CD4-positive, alpha-beta T cell (primary cell): ENCODE results near the gene THOP1. TPM values are rescaled to one million over a fixed set of nuclear protein-coding genes. Genes with fewer than 3 reads are reported as not detected.

Experiments used
- ATAC-seq: fragments of 200-7000 bp; cut with Tn5 transposase; one replicate; pipeline ENCODE4 v1.10.0; 2022; ENCODE audit warnings: mild to moderate bottlenecking; ENCODE audit not compliant: poor library complexity
- CTCF ChIA-PET: fragments of 350-600 bp; sonication (Branson Sonifier 250); formaldehyde crosslinking; loops from one replicate; lab custom pipeline; 2021; ENCODE audit warnings: antibody characterized with exemption, inconsistent platforms; lab: Charles Lee
- POLR2A ChIA-PET: fragments of 350-600 bp; sonication (Branson Sonifier 250); formaldehyde crosslinking; loops from one replicate; lab custom pipeline; 2021; ENCODE audit warnings: antibody characterized with exemption, inconsistent platforms; lab: Charles Lee
- DNase-seq, 14 experiments: peaks; one replicate each; pipeline ENCODE4 v3.0.0-alpha.2; 2013 to 2020; ENCODE audit warnings: mixed read lengths in 2 of 14
- H3K27ac ChIP-seq, 2 donors: one replicate each; pipeline versions ENCODE4 v1.5.1 to v1.7.0; 2013; ENCODE audit warnings: low read length in 2 of 2, low read depth in 1 of 2, mild to moderate bottlenecking in 1 of 2
- H3K27me3 ChIP-seq, 2 experiments: 1 replicate in 1 of 2; 2 replicates in 1 of 2; pipeline versions ENCODE4 v1.6.1 to v1.7.0; 2013; ENCODE audit warnings: low read length in 2 of 2, control low read depth in 1 of 2, mild to moderate bottlenecking in 1 of 2, moderate library complexity in 1 of 2; ENCODE audit not compliant: insufficient read depth in 2 of 2, control insufficient read depth in 1 of 2
- H3K36me3 ChIP-seq: one replicate; pipeline ENCODE4 v1.6.1; 2013; ENCODE audit warnings: low read length, control low read depth; ENCODE audit not compliant: insufficient read depth
- H3K4me1 ChIP-seq: one replicate; pipeline ENCODE4 v1.6.1; 2013; ENCODE audit warnings: low read length, control low read depth; ENCODE audit not compliant: insufficient read depth
- H3K4me3 ChIP-seq: one replicate; pipeline ENCODE4 v1.5.1; 2013; ENCODE audit warnings: mild to moderate bottlenecking, low read length, moderate library complexity
- H3K9me3 ChIP-seq, 2 experiments: 1 replicate in 1 of 2; 2 replicates in 1 of 2; pipeline versions ENCODE4 v1.6.1 to v1.7.0; 2013; ENCODE audit warnings: low read length in 2 of 2, mild to moderate bottlenecking in 2 of 2, control low read depth in 1 of 2, moderate library complexity in 1 of 2; ENCODE audit not compliant: control insufficient read depth in 1 of 2, insufficient read depth in 1 of 2
- H3K27ac Mint-ChIP-seq: one replicate; pipeline ENCODE4 v1.8.0; 2020; ENCODE audit warnings: mixed read lengths
- H3K27me3 Mint-ChIP-seq: one replicate; pipeline ENCODE4 v1.8.0; 2021; ENCODE audit warnings: mixed read lengths
- H3K36me3 Mint-ChIP-seq: one replicate; pipeline ENCODE4 v1.8.0; 2021; ENCODE audit warnings: low read depth, mixed read lengths
- H3K4me1 Mint-ChIP-seq: one replicate; pipeline ENCODE4 v1.8.0; 2021; ENCODE audit warnings: low read depth, mixed read lengths
- H3K4me3 Mint-ChIP-seq: one replicate; pipeline ENCODE4 v1.8.0; 2020; ENCODE audit warnings: mild to moderate bottlenecking, mixed read lengths
- H3K9me3 Mint-ChIP-seq: one replicate; pipeline ENCODE4 v1.8.0; 2020; ENCODE audit warnings: mixed read lengths
- CTCF ChIP-seq: fragments of 200-600 bp; IDR thresholded peaks from one replicate; pipeline ENCODE4 v1.8.0; 2022; ENCODE audit warnings: antibody characterized with exemption, mild to moderate bottlenecking
- intact Hi-C, 2 experiments: fragments of 100-400 bp; cut with DNase I in 1 of 2; cut with micrococcal nuclease in 1 of 2; formaldehyde crosslinking; loops; one replicate each; pipeline versions ENCODE4 v1.15.1 to v1.9.0; 2023 to 2025; cut with DNase I, micrococcal nuclease
- total RNA-seq, 174 experiments: library from RNA in 2 of 174; stranded (reverse) in 2 of 174; gene quantifications; one replicate each; pipeline ENCODE4 v1.2.3 and lab custom pipeline; 2021 to 2026

Gene THOP1
- total RNA-seq, 2 experiments from 2014 or later, result 26.6 to 27.3 TPM

DNA sequence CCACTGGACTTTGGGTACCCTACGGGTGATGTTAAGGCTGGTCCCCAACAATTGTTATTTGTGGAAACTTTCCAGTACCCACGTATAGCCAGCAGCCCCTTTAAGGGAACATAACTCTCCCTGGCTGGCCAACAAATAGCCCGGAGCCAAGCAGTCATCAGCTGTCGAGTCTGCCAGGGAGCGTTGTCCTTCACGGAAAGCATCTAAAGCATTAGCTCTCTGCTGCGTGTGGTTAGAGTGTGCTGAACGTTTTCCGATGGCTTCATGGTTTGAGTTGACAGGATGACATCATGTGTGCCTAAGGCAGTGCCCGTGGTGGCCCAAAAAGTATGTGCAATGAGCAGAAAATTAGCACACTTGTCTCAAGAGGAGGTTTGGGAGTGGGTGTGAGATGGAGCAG lies 78.5 kb downstream of the THOP1 start:
- H3K4me1 Mint-ChIP-seq, result peaks cover 7% of the 10 kb centered on the region
- Histone ChIP-seq H3K27me3 (peaks cover 0 to 3% of the 10 kb centered on the region in 2 experiments), H3K4me1 (peaks cover 4% of the 10 kb centered on the region), H3K4me3 (no peak overlapping the region), H3K9me3 (peaks cover 0 to 19% of the 10 kb centered on the region in 2 experiments), H3K27ac (no peak overlapping the region), H3K36me3 (no peaks in the 10 kb centered on the region)
- no peak overlapping the region for H3K27ac Mint-ChIP-seq
- no peak for DNase-seq
- H3K4me3 Mint-ChIP-seq, result no peak overlapping the region
- intact Hi-C loops, result no loop called here
- peaks cover 10% of the 10 kb centered on the region for H3K27me3 Mint-ChIP-seq
- no peak for TF ChIP-seq CTCF
- CTCF ChIA-PET, result no interaction called here
- POLR2A ChIA-PET, result no interaction called here
- H3K36me3 Mint-ChIP-seq, result no peaks in the 10 kb centered on the region
- H3K9me3 Mint-ChIP-seq, result no peaks in the 10 kb centered on the region
- ATAC-seq, result no peak

Other genes with a start within 250 kb of the THOP1 start
- gene GNG7, start 82.8 kb upstream of the THOP1 start, total RNA-seq, result 1 to 10 TPM; 5.2 to 5.7 TPM
- gene DIRAS1, start 64.1 kb upstream of the THOP1 start, total RNA-seq, result not detected
- 1 to 10 TPM; 7.6 to 7.9 TPM for gene SLC39A3, start 45.5 kb upstream of the THOP1 start, total RNA-seq
- gene SGTA, start 2.2 kb upstream of the THOP1 start, total RNA-seq, result 10 to 100 TPM; 28.3 to 29.7 TPM
- gene ZNF554, start 34.4 kb downstream of the THOP1 start, total RNA-seq, result 1 to 10 TPM; 3.5 to 3.6 TPM
- 1 to 10 TPM; 2.3 to 2.4 TPM for gene ZNF555, start 56.0 kb downstream of the THOP1 start, total RNA-seq
- gene ZNF556, start 81.8 kb downstream of the THOP1 start, total RNA-seq, result not detected
- gene ZNF57, start 115.4 kb downstream of the THOP1 start, total RNA-seq, result under 1 TPM; 0.47 to 0.82 TPM
- gene ZNF77, start 159.5 kb downstream of the THOP1 start, total RNA-seq, result 1 to 10 TPM; 2.0 to 2.4 TPM
- not detected for gene TLE6, start 192.1 kb downstream of the THOP1 start, total RNA-seq
- 10 to 100 TPM; 23.9 to 25.0 TPM for gene TLE2, start 243.8 kb downstream of the THOP1 start, total RNA-seq